Neuronal stem cell (in vitro differentiated cells): ENCODE results near the gene MIP.

ENCODE experiments used
- DNase-seq: peaks from one replicate; pipeline ENCODE4 v3.0.0-alpha.2; 2013; ENCODE audit warnings: low spot score
- H2AFZ ChIP-seq: one replicate; pipeline ENCODE4 v1.6.1; 2013; ENCODE audit warnings: mild to moderate bottlenecking, low read length, inconsistent platforms
- H2AK5ac ChIP-seq: 2 replicates; pipeline ENCODE4 v1.6.1; 2013; ENCODE audit warnings: low read depth, mild to moderate bottlenecking, inconsistent platforms, low read length, moderate library complexity, mixed read lengths
- H2BK120ac ChIP-seq: 2 replicates; pipeline ENCODE4 v1.6.1; 2013; ENCODE audit warnings: low read depth, mild to moderate bottlenecking, inconsistent platforms, low read length, moderate library complexity, mixed read lengths
- H2BK12ac ChIP-seq: one replicate; pipeline ENCODE4 v1.6.1; 2013; ENCODE audit warnings: low read length, inconsistent platforms
- H2BK15ac ChIP-seq: 2 replicates; pipeline ENCODE4 v1.6.1; 2013; ENCODE audit warnings: mild to moderate bottlenecking, low read length, inconsistent platforms, mixed read lengths
- H2BK5ac ChIP-seq: one replicate; pipeline ENCODE4 v1.6.1; 2013; ENCODE audit warnings: inconsistent platforms, mild to moderate bottlenecking, low read length, moderate library complexity
- H3K14ac ChIP-seq: one replicate; pipeline ENCODE4 v1.6.1; 2013; ENCODE audit warnings: low read length, inconsistent platforms
- H3K18ac ChIP-seq: 2 replicates; pipeline ENCODE4 v1.6.1; 2013; ENCODE audit warnings: low read length, inconsistent platforms
- H3K23ac ChIP-seq: 2 replicates; pipeline ENCODE4 v1.6.1; 2013; ENCODE audit warnings: low read depth, mild to moderate bottlenecking, mixed read lengths, low read length, inconsistent platforms; ENCODE audit not compliant: poor library complexity
- H3K27ac ChIP-seq: replicated peaks from 3 replicates; pipeline ENCODE4 v1.5.1; 2013; ENCODE audit warnings: low read length, inconsistent platforms
- H3K27me3 ChIP-seq, 3 experiments: 2 replicates each; pipeline ENCODE4 v1.6.1; 2013; ENCODE audit warnings: low read length in 3 of 3, mild to moderate bottlenecking in 2 of 3, inconsistent platforms in 1 of 3, low read depth in 1 of 3, mixed read lengths in 1 of 3, moderate library complexity in 1 of 3; ENCODE audit not compliant: control insufficient read depth in 3 of 3, insufficient read depth in 3 of 3
- H3K36me3 ChIP-seq, 2 donors: replicated peaks in 1 of 2; 2 replicates each; pipeline ENCODE4 v1.6.1; 2013; ENCODE audit warnings: low read length in 2 of 2; ENCODE audit not compliant: control insufficient read depth in 2 of 2, insufficient read depth in 2 of 2
- H3K4ac ChIP-seq: 2 replicates; pipeline ENCODE4 v1.6.1; 2013; ENCODE audit warnings: inconsistent platforms, mild to moderate bottlenecking, low read length, moderate library complexity
- H3K4me1 ChIP-seq, 2 donors: 1 replicate in 1 of 2; 2 replicates in 1 of 2; pipeline ENCODE4 v1.6.1; 2013; ENCODE audit warnings: low read length in 2 of 2, low read depth in 1 of 2; ENCODE audit not compliant: control insufficient read depth in 2 of 2, insufficient read depth in 1 of 2
- H3K4me2 ChIP-seq: one replicate; pipeline ENCODE4 v1.6.1; 2013; ENCODE audit warnings: mild to moderate bottlenecking, low read length, inconsistent platforms; ENCODE audit not compliant: insufficient read depth, poor library complexity, severe bottlenecking
- H3K4me3 ChIP-seq, 2 donors: 2 replicates each; pipeline ENCODE4 v1.5.1; 2013; ENCODE audit warnings: low read length in 2 of 2, mild to moderate bottlenecking in 2 of 2, inconsistent platforms in 1 of 2, moderate library complexity in 1 of 2
- H3K79me1 ChIP-seq: one replicate; pipeline ENCODE4 v1.6.1; 2013; ENCODE audit warnings: low read depth, mild to moderate bottlenecking, inconsistent platforms, low read length, moderate library complexity
- H3K9ac ChIP-seq: one replicate; pipeline ENCODE4 v1.6.1; 2013; ENCODE audit warnings: mild to moderate bottlenecking, low read depth, low read length, inconsistent platforms; ENCODE audit not compliant: poor library complexity
- H3K9me3 ChIP-seq, 2 donors: replicated peaks in 1 of 2; 2 replicates each; pipeline versions ENCODE3 to v1.6.1; 2013; ENCODE audit warnings: low read length in 2 of 2, mild to moderate bottlenecking in 2 of 2, inconsistent platforms in 1 of 2, low read depth in 1 of 2, mixed read lengths in 1 of 2, moderate library complexity in 1 of 2; ENCODE audit not compliant: control insufficient read depth in 2 of 2, insufficient read depth in 1 of 2
- H4K8ac ChIP-seq: one replicate; pipeline ENCODE4 v1.6.1; 2013; ENCODE audit warnings: low read depth, mild to moderate bottlenecking, inconsistent platforms, low read length, moderate library complexity
- H4K91ac ChIP-seq: one replicate; pipeline ENCODE4 v1.6.1; 2013; ENCODE audit warnings: low read length, low read depth, mild to moderate bottlenecking, inconsistent platforms; ENCODE audit not compliant: poor library complexity
- WGBS, 2 donors: extraction: QIAGEN DNeasy Blood & Tissue Kit; methylation state at CpG; one replicate each; pipeline ENCODE4 v1.1.7; 2013; ENCODE audit warnings: missing lambda C conversion rate in 2 of 2, mixed read lengths in 1 of 2; ENCODE audit not compliant: insufficient read length in 2 of 2, insufficient replicate concordance in 1 of 2; ENCODE audit errors: extremely low coverage in 2 of 2; 5-methylcytosine and 5-hydroxymethylcytosine counted together

MIP gene

GRCh38 chr12:56490360-56490759 is 35.9 kb upstream of the MIP start:
- H3K23ac ChIP-seq = no peak overlapping the region
- no peak overlapping the region for H3K4ac ChIP-seq
- no peak overlapping the region for H2BK120ac ChIP-seq
- no peak overlapping the region for H3K4me2 ChIP-seq
- H4K91ac ChIP-seq = no peak overlapping the region
- no peak overlapping the region for H2BK15ac ChIP-seq
- no peaks in the 10 kb centered on the region for H3K79me1 ChIP-seq
- no peak overlapping the region for H2AK5ac ChIP-seq
- peaks cover 10 to 11% of the 10 kb centered on the region in 2 donors for H3K9me3 ChIP-seq
- H2BK12ac ChIP-seq = no peak overlapping the region
- H3K4me3 ChIP-seq = no peak overlapping the region
- peaks cover 3 to 8% of the 10 kb centered on the region in 2 donors for H3K4me1 ChIP-seq
- H4K8ac ChIP-seq = no peak overlapping the region
- H3K36me3 ChIP-seq = peaks cover 0 to 8% of the 10 kb centered on the region in 2 donors
- DNase-seq = no peak
- H3K18ac ChIP-seq = no peak overlapping the region
- no peak overlapping the region for H3K9ac ChIP-seq
- H3K27ac ChIP-seq = no peak overlapping the region
- H3K14ac ChIP-seq = no peak overlapping the region
- H3K27me3 ChIP-seq = peaks cover 0 to 41% (median 10%) of the 10 kb centered on the region in 3 experiments
- no peak overlapping the region for H2AFZ ChIP-seq
- no peak overlapping the region for H2BK5ac ChIP-seq

- Histone ChIP-seq H4K91ac (no peak within 1 kb of the TSS), H2AK5ac (peak within 1 kb of the TSS; percentile 63), H3K9me3 (peaks cover 7 to 10% of the 10 kb centered on the region in 2 donors), H2AFZ (peak within 1 kb of the TSS; percentile 71), H4K8ac (no peak within 1 kb of the TSS), H2BK120ac (no peak within 1 kb of the TSS), H3K4ac (peak within 1 kb of the TSS; percentile 7), H3K36me3 (peaks cover 0 to 8% of the 10 kb centered on the region in 2 donors), H3K18ac (peak within 1 kb of the TSS; percentile 96), H3K27me3 (peaks cover 0 to 41% (median 10%) of the 10 kb centered on the region in 3 experiments), H3K27ac (no peak within 1 kb of the TSS), H3K9ac (peak within 1 kb of the TSS; percentile 81), H3K23ac (peak within 1 kb of the TSS; percentile 91), H3K4me3 (peak within 1 kb of the TSS in 1 of 2 donors; percentile 82), H3K4me2 (peak within 1 kb of the TSS; percentile 97), H3K14ac (peak within 1 kb of the TSS; percentile 21), H2BK5ac (peak within 1 kb of the TSS; percentile 77), H2BK12ac (peak within 1 kb of the TSS; percentile 41), H3K79me1 (no peaks in the 10 kb centered on the region), H2BK15ac (peak within 1 kb of the TSS; percentile 96), H3K4me1 (peaks cover 3 to 8% of the 10 kb centered on the region in 2 donors)
- WGBS, 2 donors = no CpG with 5 or more reads among the region's 59 CpGs
- DNase-seq = peak; percentile 58
Observed at GRCh38 chr12:56488041-56488955, 33.8 kb upstream of the MIP start, which contains the start of gene GLS2. TSS of gene GLS2 (minus strand) at chr12:56488161. CDS start at chr12:56488118, 43 bp downstream.

GRCh38 chr12:56487448-56488040 is 33.1 kb upstream of the MIP start:
- Histone ChIP-seq H4K8ac (no peak overlapping the region), H2BK5ac (no peak overlapping the region), H3K9me3 (peaks cover 3 to 10% of the 10 kb centered on the region in 2 donors), H2BK120ac (no peak overlapping the region), H3K9ac (peak overlapping the region; percentile 81), H3K4me3 (peak overlapping the region in 1 of 2 donors; percentile 82), H3K4ac (no peak overlapping the region), H2BK15ac (peak overlapping the region; percentile 45), H3K4me2 (peak overlapping the region; percentile 97), H3K27ac (no peak overlapping the region), H3K14ac (peak overlapping the region; percentile 21), H3K27me3 (peaks cover 0 to 41% (median 10%) of the 10 kb centered on the region in 3 experiments), H4K91ac (no peak overlapping the region), H3K23ac (peak overlapping the region; percentile 23), H3K79me1 (no peaks in the 10 kb centered on the region), H3K18ac (peak overlapping the region; percentile 81), H2AFZ (peak overlapping the region; percentile 71), H3K36me3 (peaks cover 0 to 8% of the 10 kb centered on the region in 2 donors), H2BK12ac (no peak overlapping the region), H3K4me1 (peaks cover 3 to 8% of the 10 kb centered on the region in 2 donors), H2AK5ac (peak overlapping the region; percentile 25)
- no peak for DNase-seq
- WGBS, 2 donors = no CpG with 5 or more reads among the region's 44 CpGs

- Histone ChIP-seq H4K91ac (no peak overlapping the region), H3K9me3 (peaks cover 0 to 10% of the 10 kb centered on the region in 2 donors), H3K23ac (no peak overlapping the region), H3K9ac (no peak overlapping the region), H2BK15ac (no peak overlapping the region), H2AK5ac (no peak overlapping the region), H2BK5ac (no peak overlapping the region), H3K4ac (no peak overlapping the region), H4K8ac (no peak overlapping the region), H3K27me3 (peaks cover 0 to 41% (median 10%) of the 10 kb centered on the region in 3 experiments), H2BK12ac (no peak overlapping the region), H3K79me1 (no peaks in the 10 kb centered on the region), H2AFZ (no peak overlapping the region), H3K14ac (no peak overlapping the region), H3K4me1 (peaks cover 3 to 8% of the 10 kb centered on the region in 2 donors), H2BK120ac (no peak overlapping the region), H3K4me3 (no peak overlapping the region), H3K18ac (no peak overlapping the region), H3K36me3 (peaks cover 0 to 8% of the 10 kb centered on the region in 2 donors), H3K4me2 (no peak overlapping the region), H3K27ac (no peak overlapping the region)
- WGBS, 2 donors = no CpG with 5 or more reads among the region's 12 CpGs
- DNase-seq = no peak
Observed at GRCh38 chr12:56486694-56487093, 32.2 kb upstream of the MIP start.
